ENCODE measurements around the gene PLCB3. TPM values are rescaled to one million over a fixed set of nuclear protein-coding genes. Genes with fewer than 3 reads are reported as not detected.

PLCB3 gene
- total RNA-seq, 1 donor from 2014 or later, result 25.4 TPM

- Histone ChIP-seq H3K36me3 (ENCODE audit: control insufficient read depth, insufficient read depth, low read length) (peaks cover 1% of the 10 kb centered on the region), H3K4me3 (ENCODE audit: low read depth, low read length) (no peak overlapping the region), H3K27me3 (ENCODE audit: control insufficient read depth, insufficient read depth, low read length) (no peaks in the 10 kb centered on the region)
- TF ChIP-seq, protein P1, sequence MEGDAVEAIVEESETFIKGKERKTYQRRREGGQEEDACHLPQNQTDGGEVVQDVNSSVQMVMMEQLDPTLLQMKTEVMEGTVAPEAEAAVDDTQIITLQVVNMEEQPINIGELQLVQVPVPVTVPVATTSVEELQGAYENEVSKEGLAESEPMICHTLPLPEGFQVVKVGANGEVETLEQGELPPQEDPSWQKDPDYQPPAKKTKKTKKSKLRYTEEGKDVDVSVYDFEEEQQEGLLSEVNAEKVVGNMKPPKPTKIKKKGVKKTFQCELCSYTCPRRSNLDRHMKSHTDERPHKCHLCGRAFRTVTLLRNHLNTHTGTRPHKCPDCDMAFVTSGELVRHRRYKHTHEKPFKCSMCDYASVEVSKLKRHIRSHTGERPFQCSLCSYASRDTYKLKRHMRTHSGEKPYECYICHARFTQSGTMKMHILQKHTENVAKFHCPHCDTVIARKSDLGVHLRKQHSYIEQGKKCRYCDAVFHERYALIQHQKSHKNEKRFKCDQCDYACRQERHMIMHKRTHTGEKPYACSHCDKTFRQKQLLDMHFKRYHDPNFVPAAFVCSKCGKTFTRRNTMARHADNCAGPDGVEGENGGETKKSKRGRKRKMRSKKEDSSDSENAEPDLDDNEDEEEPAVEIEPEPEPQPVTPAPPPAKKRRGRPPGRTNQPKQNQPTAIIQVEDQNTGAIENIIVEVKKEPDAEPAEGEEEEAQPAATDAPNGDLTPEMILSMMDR (IDR thresholded peaks at IDR 0.05; ENCODE audit: insufficient read depth, low read length, poor library complexity, severe bottlenecking), result no peak
- no peak for DNase-seq (ENCODE audit: low read depth)
These were observed 27.0 kb upstream of the PLCB3 start for GRCh38 chr11:64224151-64224890.

- TF ChIP-seq, protein P1 (IDR thresholded peaks at IDR 0.05; ENCODE audit: insufficient read depth, low read length, poor library complexity, severe bottlenecking), result no peak
- peaks cover 1% of the 10 kb centered on the region for H3K36me3 ChIP-seq (ENCODE audit: control insufficient read depth, insufficient read depth, low read length)
- no peaks in the 10 kb centered on the region for H3K27me3 ChIP-seq (ENCODE audit: control insufficient read depth, insufficient read depth, low read length)
These were observed 26.3 kb upstream of the PLCB3 start for GRCh38 chr11:64224891-64225607.

DNA sequence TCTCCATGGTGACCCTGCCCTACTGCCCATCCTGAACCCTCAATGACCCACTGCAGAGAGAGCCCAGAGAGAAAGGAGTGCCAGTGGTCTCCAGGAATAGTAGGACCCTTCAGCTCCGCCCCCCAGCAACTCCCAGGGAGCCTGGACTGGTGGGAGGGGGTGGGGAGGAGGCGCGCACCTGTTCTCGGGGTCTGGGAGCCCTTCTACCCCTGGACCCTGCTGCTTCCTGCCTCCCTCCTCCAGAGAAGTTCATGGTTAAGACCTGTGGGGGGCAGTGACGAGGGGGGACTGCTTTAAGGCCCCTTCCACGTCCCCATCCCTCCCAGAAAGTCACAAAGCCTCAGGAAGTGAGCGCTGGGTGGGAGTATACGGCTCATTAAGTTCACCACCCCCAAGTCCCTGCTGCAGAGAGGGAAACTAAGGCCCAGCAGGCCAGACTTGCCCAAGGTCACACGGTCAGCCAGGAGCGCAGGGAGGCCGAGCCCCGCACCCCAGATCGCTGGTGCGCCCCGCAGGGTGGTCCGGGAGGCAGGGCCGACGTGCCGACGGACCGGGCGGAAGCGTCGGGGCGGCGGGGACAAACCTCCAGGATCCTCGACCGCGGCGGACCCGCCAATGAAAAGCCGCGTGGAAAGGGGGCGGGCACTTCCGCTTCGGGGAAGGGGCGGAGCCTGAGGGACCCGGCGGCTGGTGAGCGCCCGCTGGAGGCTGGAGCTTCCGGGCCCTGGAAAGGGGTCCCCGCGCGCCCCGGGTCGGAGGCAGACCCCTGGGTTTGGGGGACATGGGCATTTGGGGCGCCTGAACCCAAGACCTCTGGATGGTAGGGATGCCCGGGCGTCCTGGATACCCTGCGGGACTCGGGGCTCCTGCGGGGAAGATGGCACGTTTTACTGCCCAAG lies 25.5 kb upstream of the PLCB3 start, which contains the start of the genes NUDT22 and TRPT1:
NUDT22 (plus strand) TSS at position 667 of the 899 bp plus-strand sequence. CDS start 379 bp downstream, outside the sequence.
TRPT1 (minus strand) TSS at position 579 of the 899 bp plus-strand sequence; CDS start at position 253, 326 bp downstream.
- DNase-seq (ENCODE audit: low read depth), result no peak

More at GRCh38 chr11:64224891-64225607, 26.3 kb upstream of the PLCB3 start:
- no peak for DNase-seq (ENCODE audit: low read depth)
- peak overlapping the region; percentile 93 for H3K4me3 ChIP-seq (ENCODE audit: low read depth, low read length)

GRCh38 chr11:64226507-64227051 lies 24.8 kb upstream of the PLCB3 start:
- Histone ChIP-seq H3K36me3 (ENCODE audit: control insufficient read depth, insufficient read depth, low read length) (peaks cover 1% of the 10 kb centered on the region), H3K27me3 (ENCODE audit: control insufficient read depth, insufficient read depth, low read length) (no peaks in the 10 kb centered on the region), H3K4me3 (ENCODE audit: low read depth, low read length) (peak overlapping the region; percentile 93)
- DNase-seq (ENCODE audit: low read depth), result no peak
- TF ChIP-seq, protein P1 (IDR thresholded peaks at IDR 0.05; ENCODE audit: insufficient read depth, low read length, poor library complexity, severe bottlenecking), result no peak

More for the DNA sequence above, 25.5 kb upstream of the PLCB3 start, which contains the start of the genes NUDT22 and TRPT1:
- Histone ChIP-seq H3K4me3 (ENCODE audit: low read depth, low read length) (peak within 1 kb of the TSS; percentile 93), H3K36me3 (ENCODE audit: control insufficient read depth, insufficient read depth, low read length) (peaks cover 1% of the 10 kb centered on the region), H3K27me3 (ENCODE audit: control insufficient read depth, insufficient read depth, low read length) (no peaks in the 10 kb centered on the region)
- TF ChIP-seq, protein P1 (IDR thresholded peaks at IDR 0.05; ENCODE audit: insufficient read depth, low read length, poor library complexity, severe bottlenecking), result peak; percentile 43

- H3K27me3 ChIP-seq (ENCODE audit: control insufficient read depth, insufficient read depth, low read length), result no peaks in the 10 kb centered on the region
- H3K4me3 ChIP-seq (ENCODE audit: low read depth, low read length), result no peak overlapping the region
- peaks cover 1% of the 10 kb centered on the region for H3K36me3 ChIP-seq (ENCODE audit: control insufficient read depth, insufficient read depth, low read length)
- no peak for DNase-seq (ENCODE audit: low read depth)
- TF ChIP-seq, protein P1 (IDR thresholded peaks at IDR 0.05; ENCODE audit: insufficient read depth, low read length, poor library complexity, severe bottlenecking), result no peak
These were observed 23.8 kb upstream of the PLCB3 start for GRCh38 chr11:64227405-64227956.

Measured in kidney epithelial cell (primary cell).